GM23338 (cell line): ENCODE results near the gene SLC35F4. TPM values are rescaled to one million over a fixed set of nuclear protein-coding genes. Genes with fewer than 3 reads are reported as not detected.

Source experiments
- ATAC-seq: fragments of 200-7000 bp; cut with Tn5 transposase; 3 replicates; pipeline ENCODE4 v1.9.1; 2020
- DNase-seq: peaks from one replicate; pipeline ENCODE4 v3.0.0-alpha.2; 2015; ENCODE audit warnings: low spot score
- H2AFZ ChIP-seq: fragments of 200-600 bp; sonication (generic); 2 replicates; pipeline ENCODE4 v1.8.0; 2016; ENCODE audit warnings: antibody characterized with exemption, mild to moderate bottlenecking, moderate library complexity
- H3F3A ChIP-seq: fragments of 200-600 bp; sonication (generic); replicated peaks from 2 replicates; pipeline ENCODE4 v1.8.0; 2017; ENCODE audit warnings: antibody characterized with exemption, mixed run types, low read depth
- H3K27ac ChIP-seq: fragments of 200-600 bp; sonication (generic); 2 replicates; pipeline ENCODE4 v1.6.1; 2016; ENCODE audit warnings: low read depth
- H3K27me3 ChIP-seq: fragments of 200-600 bp; sonication (generic); 2 replicates; pipeline ENCODE4 v1.8.0; 2016; ENCODE audit warnings: mild to moderate bottlenecking, mixed run types, moderate library complexity; ENCODE audit not compliant: insufficient read depth
- H3K36me3 ChIP-seq: fragments of 200-600 bp; sonication (generic); 2 replicates; pipeline ENCODE4 v1.8.0; 2016; ENCODE audit warnings: mild to moderate bottlenecking; ENCODE audit not compliant: insufficient read depth
- H3K4me1 ChIP-seq: fragments of 200-600 bp; sonication (generic); 2 replicates; pipeline ENCODE4 v1.8.0; 2016; ENCODE audit warnings: mild to moderate bottlenecking, moderate library complexity; ENCODE audit not compliant: insufficient read depth
- H3K4me2 ChIP-seq: fragments of 200-600 bp; sonication (generic); 2 replicates; pipeline ENCODE4 v1.7.1; 2017; ENCODE audit warnings: mixed run types
- H3K4me3 ChIP-seq: fragments of 200-600 bp; sonication (generic); 2 replicates; pipeline ENCODE4 v1.6.1; 2016; ENCODE audit warnings: mixed run types
- H3K79me2 ChIP-seq: fragments of 200-600 bp; sonication (generic); replicated peaks from 2 replicates; pipeline ENCODE4 v1.8.0; 2017; ENCODE audit warnings: mild to moderate bottlenecking; ENCODE audit not compliant: insufficient read depth
- H3K9me2 ChIP-seq: fragments of 200-600 bp; sonication (generic); 2 replicates; pipeline ENCODE4 v1.8.0; 2017; ENCODE audit not compliant: insufficient read depth
- H4K20me1 ChIP-seq: fragments of 200-600 bp; sonication (generic); replicated peaks from 2 replicates; pipeline ENCODE4 v1.8.0; 2017; ENCODE audit warnings: mild to moderate bottlenecking; ENCODE audit not compliant: insufficient read depth
- H3K27ac Mint-ChIP-seq: 2 replicates; pipeline ENCODE4 v1.8.0; 2020; ENCODE audit warnings: inconsistent platforms, mild to moderate bottlenecking, moderate library complexity, mixed read lengths
- H3K27me3 Mint-ChIP-seq: 3 replicates; pipeline ENCODE4 v1.8.0; 2022; ENCODE audit warnings: low read depth, mild to moderate bottlenecking, moderate library complexity, mixed read lengths, inconsistent platforms; ENCODE audit not compliant: insufficient read depth, poor library complexity
- H3K36me3 Mint-ChIP-seq: 3 replicates; pipeline ENCODE4 v1.8.0; 2021; ENCODE audit warnings: low read depth, mild to moderate bottlenecking, inconsistent platforms, moderate library complexity, mixed read lengths
- H3K4me1 Mint-ChIP-seq: 3 replicates; pipeline ENCODE4 v1.8.0; 2020; ENCODE audit warnings: mild to moderate bottlenecking, inconsistent platforms, mixed read lengths
- H3K4me3 Mint-ChIP-seq: 3 replicates; pipeline ENCODE4 v1.8.0; 2021; ENCODE audit warnings: moderate library complexity, mild to moderate bottlenecking, inconsistent platforms, mixed read lengths
- H3K9me3 Mint-ChIP-seq: 3 replicates; pipeline ENCODE4 v1.8.0; 2020; ENCODE audit warnings: moderate library complexity, mild to moderate bottlenecking, inconsistent platforms, mixed read lengths
- POLR2AphosphoS5 ChIP-seq: IDR thresholded peaks from 2 replicates; pipeline ENCODE4 v1.6.1; 2016; ENCODE audit warnings: antibody characterized with exemption, low read depth
- STAT1 ChIP-seq: IDR thresholded peaks from one replicate; pipeline ENCODE4 v1.6.1; 2016; ENCODE audit warnings: antibody characterized with exemption; ENCODE audit not compliant: unreplicated experiment
- ZNF114 ChIP-seq: fragments of 250-450 bp; sonication (Bioruptor Pico); IDR thresholded peaks from 2 replicates; pipeline ENCODE4 v1.5.0; 2020; ENCODE audit warnings: mild to moderate bottlenecking, moderate library complexity
- ZNF331 ChIP-seq: fragments of 250-450 bp; sonication (Bioruptor Pico); IDR thresholded peaks from 2 replicates; pipeline ENCODE4 v1.5.0; 2020; ENCODE audit warnings: low read depth, mild to moderate bottlenecking, moderate library complexity
- polyA plus RNA-seq: library from polyadenylated mRNA; unstranded; fragments of >200 nt; fragmentation: Nextera tagmentation; extraction: Ambion mirVana; gene quantifications from 2 replicates; pipeline ENCODE4 v1.2.1, GENCODE V29; 2016
- total RNA-seq: library from RNA; depleted of rRNA; stranded (reverse); fragments of >200 nt; shearing (Covaris generic); gene quantifications from 2 replicates; pipeline ENCODE4 v1.2.3, GENCODE V29; 2014
- TF ChIP-seq, protein P1 (sequence below): fragments of 250-450 bp; sonication (Bioruptor Pico); IDR thresholded peaks from 2 replicates; pipeline ENCODE4 v1.5.0; 2020; ENCODE audit warnings: mild to moderate bottlenecking, moderate library complexity
- TF ChIP-seq, protein P2 (sequence below), 2 experiments: fragments of 200-600 bp in 1 of 2; sonication (generic) in 1 of 2; conservative IDR thresholded peaks; 2 replicates each; pipeline versions ENCODE4 v1.5.1 to v1.6.1; 2016 to 2017; ENCODE audit warnings: antibody characterized with exemption in 2 of 2, low read depth in 2 of 2, mild to moderate bottlenecking in 2 of 2, moderate library complexity in 1 of 2
- TF ChIP-seq, protein P3 (sequence below): IDR thresholded peaks from 2 replicates; pipeline ENCODE4 v1.6.1; 2016; ENCODE audit warnings: antibody characterized with exemption

The SLC35F4 gene
- total and polyA plus RNA-seq, 2 experiments from 2014 or later = 0.10 TPM; not detected in 1

DNA sequence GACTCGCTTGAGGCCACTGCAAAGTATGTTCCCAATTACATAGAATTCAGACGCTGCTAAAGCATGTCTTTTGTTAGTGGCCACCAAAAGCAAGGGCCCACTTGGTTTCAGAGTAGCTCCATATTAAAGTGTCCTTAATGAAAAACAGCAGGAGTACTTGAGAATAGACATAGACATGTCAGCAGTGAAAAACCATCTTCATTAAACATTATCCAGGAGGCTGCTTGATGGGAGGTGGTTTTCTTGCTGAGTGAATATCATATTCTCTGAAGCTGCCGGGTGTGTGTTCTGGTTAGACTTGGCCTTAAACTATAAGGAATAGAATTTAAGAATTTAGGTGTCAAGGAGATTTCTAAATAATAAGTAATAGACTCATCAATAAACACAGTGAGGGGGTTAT, 292.7 kb downstream of the SLC35F4 start (continued):
- TF ChIP-seq, protein P1, sequence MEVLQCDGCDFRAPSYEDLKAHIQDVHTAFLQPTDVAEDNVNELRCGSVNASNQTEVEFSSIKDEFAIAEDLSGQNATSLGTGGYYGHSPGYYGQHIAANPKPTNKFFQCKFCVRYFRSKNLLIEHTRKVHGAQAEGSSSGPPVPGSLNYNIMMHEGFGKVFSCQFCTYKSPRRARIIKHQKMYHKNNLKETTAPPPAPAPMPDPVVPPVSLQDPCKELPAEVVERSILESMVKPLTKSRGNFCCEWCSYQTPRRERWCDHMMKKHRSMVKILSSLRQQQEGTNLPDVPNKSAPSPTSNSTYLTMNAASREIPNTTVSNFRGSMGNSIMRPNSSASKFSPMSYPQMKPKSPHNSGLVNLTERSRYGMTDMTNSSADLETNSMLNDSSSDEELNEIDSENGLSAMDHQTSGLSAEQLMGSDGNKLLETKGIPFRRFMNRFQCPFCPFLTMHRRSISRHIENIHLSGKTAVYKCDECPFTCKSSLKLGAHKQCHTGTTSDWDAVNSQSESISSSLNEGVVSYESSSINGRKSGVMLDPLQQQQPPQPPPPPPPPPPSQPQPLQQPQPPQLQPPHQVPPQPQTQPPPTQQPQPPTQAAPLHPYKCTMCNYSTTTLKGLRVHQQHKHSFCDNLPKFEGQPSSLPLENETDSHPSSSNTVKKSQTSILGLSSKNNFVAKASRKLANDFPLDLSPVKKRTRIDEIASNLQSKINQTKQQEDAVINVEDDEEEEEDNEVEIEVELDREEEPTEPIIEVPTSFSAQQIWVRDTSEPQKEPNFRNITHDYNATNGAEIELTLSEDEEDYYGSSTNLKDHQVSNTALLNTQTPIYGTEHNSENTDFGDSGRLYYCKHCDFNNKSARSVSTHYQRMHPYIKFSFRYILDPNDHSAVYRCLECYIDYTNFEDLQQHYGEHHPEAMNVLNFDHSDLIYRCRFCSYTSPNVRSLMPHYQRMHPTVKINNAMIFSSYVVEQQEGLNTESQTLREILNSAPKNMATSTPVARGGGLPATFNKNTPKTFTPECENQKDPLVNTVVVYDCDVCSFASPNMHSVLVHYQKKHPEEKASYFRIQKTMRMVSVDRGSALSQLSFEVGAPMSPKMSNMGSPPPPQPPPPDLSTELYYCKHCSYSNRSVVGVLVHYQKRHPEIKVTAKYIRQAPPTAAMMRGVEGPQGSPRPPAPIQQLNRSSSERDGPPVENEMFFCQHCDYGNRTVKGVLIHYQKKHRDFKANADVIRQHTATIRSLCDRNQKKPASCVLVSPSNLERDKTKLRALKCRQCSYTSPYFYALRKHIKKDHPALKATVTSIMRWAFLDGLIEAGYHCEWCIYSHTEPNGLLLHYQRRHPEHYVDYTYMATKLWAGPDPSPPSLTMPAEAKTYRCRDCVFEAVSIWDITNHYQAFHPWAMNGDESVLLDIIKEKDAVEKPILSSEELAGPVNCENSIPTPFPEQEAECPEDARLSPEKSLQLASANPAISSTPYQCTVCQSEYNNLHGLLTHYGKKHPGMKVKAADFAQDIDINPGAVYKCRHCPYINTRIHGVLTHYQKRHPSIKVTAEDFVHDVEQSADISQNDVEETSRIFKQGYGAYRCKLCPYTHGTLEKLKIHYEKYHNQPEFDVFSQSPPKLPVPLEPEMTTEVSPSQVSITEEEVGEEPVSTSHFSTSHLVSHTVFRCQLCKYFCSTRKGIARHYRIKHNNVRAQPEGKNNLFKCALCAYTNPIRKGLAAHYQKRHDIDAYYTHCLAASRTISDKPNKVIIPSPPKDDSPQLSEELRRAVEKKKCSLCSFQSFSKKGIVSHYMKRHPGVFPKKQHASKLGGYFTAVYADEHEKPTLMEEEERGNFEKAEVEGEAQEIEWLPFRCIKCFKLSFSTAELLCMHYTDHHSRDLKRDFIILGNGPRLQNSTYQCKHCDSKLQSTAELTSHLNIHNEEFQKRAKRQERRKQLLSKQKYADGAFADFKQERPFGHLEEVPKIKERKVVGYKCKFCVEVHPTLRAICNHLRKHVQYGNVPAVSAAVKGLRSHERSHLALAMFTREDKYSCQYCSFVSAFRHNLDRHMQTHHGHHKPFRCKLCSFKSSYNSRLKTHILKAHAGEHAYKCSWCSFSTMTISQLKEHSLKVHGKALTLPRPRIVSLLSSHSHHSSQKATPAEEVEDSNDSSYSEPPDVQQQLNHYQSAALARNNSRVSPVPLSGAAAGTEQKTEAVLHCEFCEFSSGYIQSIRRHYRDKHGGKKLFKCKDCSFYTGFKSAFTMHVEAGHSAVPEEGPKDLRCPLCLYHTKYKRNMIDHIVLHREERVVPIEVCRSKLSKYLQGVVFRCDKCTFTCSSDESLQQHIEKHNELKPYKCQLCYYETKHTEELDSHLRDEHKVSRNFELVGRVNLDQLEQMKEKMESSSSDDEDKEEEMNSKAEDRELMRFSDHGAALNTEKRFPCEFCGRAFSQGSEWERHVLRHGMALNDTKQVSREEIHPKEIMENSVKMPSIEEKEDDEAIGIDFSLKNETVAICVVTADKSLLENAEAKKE (CRISPR knock-in tag) = no peak
- no peak for TF ChIP-seq ZNF114 (CRISPR knock-in tag)
- TF ChIP-seq, protein P2, sequence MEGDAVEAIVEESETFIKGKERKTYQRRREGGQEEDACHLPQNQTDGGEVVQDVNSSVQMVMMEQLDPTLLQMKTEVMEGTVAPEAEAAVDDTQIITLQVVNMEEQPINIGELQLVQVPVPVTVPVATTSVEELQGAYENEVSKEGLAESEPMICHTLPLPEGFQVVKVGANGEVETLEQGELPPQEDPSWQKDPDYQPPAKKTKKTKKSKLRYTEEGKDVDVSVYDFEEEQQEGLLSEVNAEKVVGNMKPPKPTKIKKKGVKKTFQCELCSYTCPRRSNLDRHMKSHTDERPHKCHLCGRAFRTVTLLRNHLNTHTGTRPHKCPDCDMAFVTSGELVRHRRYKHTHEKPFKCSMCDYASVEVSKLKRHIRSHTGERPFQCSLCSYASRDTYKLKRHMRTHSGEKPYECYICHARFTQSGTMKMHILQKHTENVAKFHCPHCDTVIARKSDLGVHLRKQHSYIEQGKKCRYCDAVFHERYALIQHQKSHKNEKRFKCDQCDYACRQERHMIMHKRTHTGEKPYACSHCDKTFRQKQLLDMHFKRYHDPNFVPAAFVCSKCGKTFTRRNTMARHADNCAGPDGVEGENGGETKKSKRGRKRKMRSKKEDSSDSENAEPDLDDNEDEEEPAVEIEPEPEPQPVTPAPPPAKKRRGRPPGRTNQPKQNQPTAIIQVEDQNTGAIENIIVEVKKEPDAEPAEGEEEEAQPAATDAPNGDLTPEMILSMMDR (conservative IDR thresholded peaks at IDR 0.05; ENCODE audit: low read depth in 2 of 2) = no peak
- no peak for TF ChIP-seq STAT1
- TF ChIP-seq, protein P3, sequence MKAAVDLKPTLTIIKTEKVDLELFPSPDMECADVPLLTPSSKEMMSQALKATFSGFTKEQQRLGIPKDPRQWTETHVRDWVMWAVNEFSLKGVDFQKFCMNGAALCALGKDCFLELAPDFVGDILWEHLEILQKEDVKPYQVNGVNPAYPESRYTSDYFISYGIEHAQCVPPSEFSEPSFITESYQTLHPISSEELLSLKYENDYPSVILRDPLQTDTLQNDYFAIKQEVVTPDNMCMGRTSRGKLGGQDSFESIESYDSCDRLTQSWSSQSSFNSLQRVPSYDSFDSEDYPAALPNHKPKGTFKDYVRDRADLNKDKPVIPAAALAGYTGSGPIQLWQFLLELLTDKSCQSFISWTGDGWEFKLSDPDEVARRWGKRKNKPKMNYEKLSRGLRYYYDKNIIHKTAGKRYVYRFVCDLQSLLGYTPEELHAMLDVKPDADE = no peak
- no peak for TF ChIP-seq ZNF331 (CRISPR knock-in tag)

DNA sequence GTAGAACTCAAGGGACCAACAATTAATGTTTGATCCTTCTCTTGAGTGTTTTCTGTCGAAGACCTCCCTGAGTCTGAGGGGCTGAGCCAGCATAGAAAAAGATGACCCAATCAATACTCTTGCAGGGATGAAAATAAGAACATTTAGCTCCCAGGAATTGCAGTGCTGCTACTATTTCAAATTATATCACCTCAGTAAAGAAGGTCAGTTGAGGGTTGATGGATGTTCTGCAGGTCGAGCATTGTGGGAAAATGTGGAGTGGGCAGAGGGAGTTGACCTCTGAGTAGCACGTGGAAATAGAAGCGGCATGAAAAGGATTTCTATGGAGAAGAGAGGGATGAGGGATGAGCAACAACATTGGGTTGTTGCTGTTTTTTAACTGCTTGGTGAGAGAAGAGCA, 297.3 kb downstream of the SLC35F4 start:
- Histone ChIP-seq H3K9me2 (no peaks in the 10 kb centered on the region; the same call in 1 of the 2 replicates), H3K4me1 (no peaks in the 10 kb centered on the region), H3K27me3 (no peaks in the 10 kb centered on the region), H3K36me3 (no peaks in the 10 kb centered on the region), H3K4me2 (no peak overlapping the region), H3F3A (no peaks in the 10 kb centered on the region), H3K4me3 (no peak overlapping the region), H4K20me1 (no peaks in the 10 kb centered on the region), H3K27ac (no peak overlapping the region), H2AFZ (no peak overlapping the region), H3K79me2 (no peaks in the 10 kb centered on the region)
- no peaks in the 10 kb centered on the region for H3K27me3 Mint-ChIP-seq
- no peaks in the 10 kb centered on the region for H3K36me3 Mint-ChIP-seq
- ATAC-seq (no peak), DNase-seq (no peak)
- H3K4me3 Mint-ChIP-seq = no peak overlapping the region
- no peaks in the 10 kb centered on the region for H3K9me3 Mint-ChIP-seq
- no peak overlapping the region for H3K27ac Mint-ChIP-seq
- H3K4me1 Mint-ChIP-seq = 0 out of 3 replicates have a peak, but pooled peaks cover 2% of the 10 kb centered on the region
- TF ChIP-seq, protein P1 (CRISPR knock-in tag) = no peak
- no peak for TF ChIP-seq POLR2AphosphoS5
